SW480 (cell line): Measurements from ENCODE around the gene AHDC1.
"Not testable (repeated sequence)": the region's sequence is repeated elsewhere in the genome, so short reads cannot be mapped to it uniquely, and the experiment has no call there.

Experiments used
- DNase-seq: peaks from one replicate; pipeline ENCODE4 v3.0.0-alpha.2; 2016; ENCODE audit warnings: low spot score

AHDC1 gene

DNA sequence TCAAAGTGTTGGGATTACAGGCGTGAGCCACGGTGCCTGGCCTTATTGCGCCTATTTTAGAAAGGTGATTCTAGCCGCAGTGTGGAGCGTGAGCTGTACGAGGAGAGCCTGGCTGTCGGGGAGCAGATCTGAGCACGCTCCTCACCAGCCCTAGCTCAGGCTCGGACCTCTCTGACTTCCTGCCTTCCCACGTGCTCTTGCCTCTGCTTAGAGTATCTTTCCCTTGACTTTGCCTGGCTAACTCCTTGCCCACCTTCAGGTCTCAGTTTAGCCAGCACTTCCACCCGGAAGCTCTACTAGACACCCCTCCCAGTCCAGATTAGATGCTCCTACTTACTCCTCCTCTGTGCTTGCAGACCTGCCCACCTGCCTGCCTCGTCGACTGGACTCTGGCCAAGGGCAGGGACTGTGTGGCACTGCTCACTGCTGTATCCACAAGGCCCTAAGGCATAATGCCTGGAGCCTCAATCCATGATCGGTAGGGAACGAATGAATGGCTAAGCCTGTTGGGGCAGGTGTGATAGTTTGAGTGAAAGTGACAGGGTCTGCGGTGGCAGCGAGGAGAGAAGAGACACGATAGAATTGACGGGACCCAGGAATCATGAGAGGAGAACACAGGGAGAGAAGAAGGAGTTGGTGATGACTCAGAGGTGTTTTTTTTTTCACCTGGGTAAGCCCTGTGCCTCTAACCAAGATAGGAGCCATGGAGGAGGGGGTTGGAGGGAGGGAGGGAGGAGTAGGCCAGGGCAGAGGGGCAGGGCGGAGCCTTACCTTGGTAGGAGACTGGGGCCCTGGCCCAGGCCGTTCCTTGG is 85.8 kb downstream of the AHDC1 start:
- peak; percentile 56 for DNase-seq

- no peak for DNase-seq
Measured at GRCh38 chr1:27517301-27517700, 86.6 kb downstream of the AHDC1 start.

DNA sequence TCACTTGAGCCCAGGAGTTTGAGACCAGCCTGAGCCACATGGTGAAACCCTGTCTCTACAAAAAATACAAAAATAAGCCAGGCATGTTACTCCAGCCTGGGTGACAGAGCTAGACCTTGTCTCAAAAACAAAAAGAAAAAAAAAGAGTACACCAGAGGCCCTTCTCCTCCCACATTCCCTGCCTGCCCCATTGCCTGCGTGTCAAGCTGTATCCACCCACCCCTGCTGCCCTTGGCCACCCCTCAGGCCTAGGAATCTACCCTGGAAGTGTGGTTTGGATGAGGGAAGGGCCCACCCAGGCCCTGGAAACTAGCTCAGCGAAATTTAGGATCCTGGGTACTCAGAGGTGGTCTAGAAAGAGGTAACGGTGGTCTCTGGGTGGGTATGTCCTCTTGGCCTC is 88.3 kb downstream of the AHDC1 start:
- DNase-seq = no peak

DNA sequence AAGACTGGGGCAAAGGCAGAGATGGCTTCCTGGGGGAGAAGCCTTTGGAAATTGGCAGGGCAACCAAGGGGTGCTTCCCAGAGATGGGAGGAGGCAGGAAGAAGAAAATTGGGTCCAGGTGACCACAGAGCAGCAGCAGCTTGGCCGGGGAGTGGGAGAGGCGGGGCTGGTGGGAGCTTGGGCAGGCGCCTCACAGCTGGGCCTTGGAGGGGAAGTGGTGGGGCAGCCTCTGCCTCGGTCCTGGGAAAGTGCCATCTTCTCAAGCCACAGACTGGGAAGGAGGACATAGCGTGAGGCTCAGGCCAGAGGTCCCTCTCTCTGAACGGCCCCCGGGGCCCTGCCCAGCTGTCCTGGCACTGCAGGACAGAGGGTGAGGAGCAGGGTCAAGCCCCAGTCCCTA is 90.0 kb downstream of the AHDC1 start:
- no peak for DNase-seq

DNA sequence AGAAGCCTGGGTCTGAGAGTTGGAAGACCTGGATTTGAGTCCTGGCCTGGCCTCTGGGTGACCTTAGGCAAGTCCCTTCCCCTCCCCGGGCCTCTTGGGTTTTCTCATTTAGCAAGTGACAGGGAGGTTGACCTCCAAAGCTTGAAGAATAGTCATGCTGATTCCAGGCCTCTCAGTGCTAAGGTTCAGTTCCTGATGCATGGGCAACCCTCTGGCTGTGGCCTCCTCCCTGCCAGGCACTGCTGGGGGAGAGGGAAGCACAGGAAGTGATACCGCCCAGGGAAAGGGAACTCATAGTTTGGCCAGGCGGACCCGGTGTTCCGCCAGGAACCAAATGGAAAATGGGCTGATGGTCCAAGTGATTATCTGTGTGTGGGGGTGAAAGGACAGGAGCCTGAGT is 90.4 kb downstream of the AHDC1 start:
- no peak for DNase-seq

- no peak for DNase-seq
Measured at GRCh38 chr1:27509127-27510080, 94.5 kb downstream of the AHDC1 start.

DNA sequence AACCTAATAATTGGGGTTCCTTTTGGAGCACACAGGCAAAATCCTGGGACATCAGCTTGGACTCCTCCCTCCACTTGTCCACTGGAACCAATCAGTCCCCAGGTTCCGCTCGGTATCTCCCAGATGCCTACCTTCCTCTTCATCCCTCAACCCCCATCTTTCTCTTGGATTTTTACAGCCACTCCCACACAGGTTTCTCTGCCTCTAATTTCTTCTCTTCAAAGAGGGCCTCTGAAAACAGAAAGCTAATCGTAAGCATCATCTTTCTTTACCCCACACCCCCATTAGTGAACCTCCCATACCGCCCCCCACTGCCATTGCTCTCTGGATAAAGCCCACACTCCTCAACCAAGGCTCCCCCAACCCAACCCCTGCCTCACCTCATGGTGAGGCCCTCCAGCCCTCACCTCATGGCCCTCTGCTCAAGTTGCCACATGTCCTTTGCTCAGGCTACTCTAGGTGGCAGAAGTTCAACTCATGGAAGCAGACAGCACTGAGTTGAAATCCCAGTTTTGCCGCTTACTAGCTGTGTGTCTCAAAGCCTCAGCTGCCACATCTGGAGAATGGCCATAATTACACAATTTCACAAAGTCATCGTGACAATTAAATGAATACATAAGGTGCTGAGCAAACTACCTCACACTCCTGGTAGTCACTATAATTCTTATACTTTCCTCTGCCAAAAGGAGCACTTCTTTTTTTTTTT is 95.8 kb downstream of the AHDC1 start:
- no peak for DNase-seq

DNA sequence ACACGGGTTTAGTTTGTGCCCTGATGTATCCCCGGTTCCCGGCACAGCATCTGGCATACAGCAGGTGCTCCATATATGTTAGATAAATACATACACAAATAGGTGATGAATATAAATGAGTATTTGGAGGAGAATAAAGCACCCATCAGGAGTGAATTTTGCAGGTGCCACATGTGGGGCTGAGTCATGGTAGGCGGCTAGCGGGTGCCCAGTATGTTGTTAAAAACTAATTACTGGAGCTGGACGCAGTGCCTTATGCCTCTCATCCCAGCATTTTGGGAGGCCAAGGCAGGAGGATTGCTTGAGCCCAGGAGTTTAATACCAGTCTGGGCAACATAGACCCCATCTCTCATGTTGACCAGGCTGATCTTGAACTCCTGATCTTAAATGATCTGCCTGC is 97.2 kb downstream of the AHDC1 start:
- DNase-seq = no peak

GRCh38 chr1:27505420-27505680 is 98.6 kb downstream of the AHDC1 start:
- DNase-seq = no peak

GRCh38 chr1:27504588-27505419 is 99.1 kb downstream of the AHDC1 start:
- peak; percentile 44 for DNase-seq

GRCh38 chr1:27503844-27504587 is 99.9 kb downstream of the AHDC1 start:
- DNase-seq = no peak

DNA sequence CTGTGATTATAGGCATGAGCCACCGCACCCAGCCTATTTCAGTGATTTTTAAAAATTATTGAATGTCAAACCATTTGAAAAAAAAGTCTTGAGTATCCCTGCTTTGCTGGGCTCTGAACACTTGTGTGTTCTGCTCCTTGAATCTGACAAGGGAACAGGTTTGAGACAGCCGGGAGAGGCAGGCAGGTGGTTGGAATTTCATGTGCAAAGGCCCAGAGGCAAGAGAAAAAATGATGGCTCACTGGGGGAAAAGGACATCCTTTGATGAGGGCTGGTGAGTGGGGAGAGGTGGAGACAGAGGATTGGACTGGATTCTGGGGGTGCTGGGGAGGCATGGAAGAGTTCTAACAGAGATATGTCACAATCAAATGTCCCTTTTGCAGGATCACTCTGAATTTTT is 100.9 kb downstream of the AHDC1 start:
- DNase-seq = no peak

DNA sequence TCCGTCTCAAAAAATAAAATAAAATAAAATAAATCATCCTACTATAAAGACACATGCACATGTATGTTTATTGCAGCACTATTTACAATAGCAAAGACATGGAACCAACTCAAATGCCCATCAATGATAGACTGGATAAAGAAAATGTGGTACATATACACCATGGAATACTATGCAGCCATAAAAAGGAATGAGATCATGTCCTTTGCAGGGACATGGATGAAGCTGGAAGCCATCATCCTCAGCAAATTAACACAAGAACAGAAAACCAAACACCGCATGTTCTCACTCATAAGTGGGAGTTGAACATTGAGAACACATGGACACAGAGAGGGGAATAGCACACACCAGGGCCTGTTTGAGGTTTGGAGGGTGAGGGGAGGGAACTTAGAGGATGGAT is 102.8 kb downstream of the AHDC1 start:
- DNase-seq = not testable (repeated sequence)

DNA sequence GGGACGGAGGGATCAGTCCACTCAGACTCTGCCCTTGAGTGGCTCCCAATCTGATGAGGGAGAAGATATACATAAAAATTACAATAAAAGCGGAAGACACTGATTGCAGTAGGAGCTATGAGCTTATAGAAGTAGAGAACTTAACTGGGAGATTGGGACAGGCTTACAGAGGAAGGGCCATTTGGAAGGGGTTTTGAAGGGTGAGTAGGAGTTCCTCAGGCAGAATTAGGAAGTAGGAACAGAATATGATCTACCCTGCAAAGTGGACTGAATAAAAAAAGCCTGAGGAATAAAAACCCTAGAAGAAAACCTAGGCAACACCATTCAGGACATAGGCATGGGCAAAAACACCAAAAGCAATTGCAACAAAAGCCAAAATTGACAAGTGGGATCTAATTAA is 104.8 kb downstream of the AHDC1 start:
- DNase-seq = no peak

DNA sequence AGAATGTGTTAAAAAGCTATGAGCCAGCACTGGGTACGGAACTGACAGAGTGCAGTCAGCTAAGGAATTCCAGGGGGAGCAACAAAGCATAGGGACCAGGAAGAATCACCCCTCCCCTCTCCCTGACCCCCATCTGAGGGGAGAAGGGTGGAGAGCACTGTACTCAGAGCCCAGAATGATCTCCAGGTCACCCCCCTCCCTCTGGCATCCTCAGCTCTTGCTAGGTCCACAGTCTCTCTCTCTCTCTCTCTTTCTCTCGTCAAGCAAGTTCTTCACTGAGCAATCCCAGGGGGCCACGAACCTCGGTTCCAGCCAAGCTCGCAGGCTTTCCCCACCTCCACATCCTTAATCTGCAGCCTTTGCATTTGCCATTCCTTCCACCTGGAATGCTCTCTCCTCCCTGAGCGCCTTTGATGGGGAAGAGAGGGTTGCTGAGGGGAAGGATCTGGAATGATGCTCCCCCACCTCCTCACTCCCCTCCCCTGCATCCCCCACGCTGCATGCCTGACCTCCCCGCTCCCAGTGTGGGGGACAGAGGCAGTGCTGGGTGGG is 107.3 kb downstream of the AHDC1 start:
- no peak for DNase-seq

DNA sequence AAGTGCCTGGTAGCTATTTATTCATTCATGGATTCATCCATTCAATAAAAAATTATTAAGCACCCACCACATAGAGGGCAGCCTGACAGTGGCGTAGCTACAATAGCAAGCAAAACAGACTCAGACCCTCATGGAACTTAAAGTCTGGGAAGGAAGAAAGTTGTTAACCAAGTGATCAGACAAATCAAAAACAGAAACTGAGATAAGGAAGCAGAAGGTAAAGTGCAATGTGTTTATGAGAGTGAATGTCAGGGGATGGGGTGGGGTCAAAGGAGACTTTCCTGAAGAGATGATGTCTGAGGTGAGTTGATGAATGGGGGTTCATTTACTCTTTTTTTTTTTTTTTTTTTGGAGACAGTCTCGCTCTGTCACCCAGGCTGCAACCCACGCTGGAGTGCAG is 111.1 kb downstream of the AHDC1 start:
- no peak for DNase-seq

DNA sequence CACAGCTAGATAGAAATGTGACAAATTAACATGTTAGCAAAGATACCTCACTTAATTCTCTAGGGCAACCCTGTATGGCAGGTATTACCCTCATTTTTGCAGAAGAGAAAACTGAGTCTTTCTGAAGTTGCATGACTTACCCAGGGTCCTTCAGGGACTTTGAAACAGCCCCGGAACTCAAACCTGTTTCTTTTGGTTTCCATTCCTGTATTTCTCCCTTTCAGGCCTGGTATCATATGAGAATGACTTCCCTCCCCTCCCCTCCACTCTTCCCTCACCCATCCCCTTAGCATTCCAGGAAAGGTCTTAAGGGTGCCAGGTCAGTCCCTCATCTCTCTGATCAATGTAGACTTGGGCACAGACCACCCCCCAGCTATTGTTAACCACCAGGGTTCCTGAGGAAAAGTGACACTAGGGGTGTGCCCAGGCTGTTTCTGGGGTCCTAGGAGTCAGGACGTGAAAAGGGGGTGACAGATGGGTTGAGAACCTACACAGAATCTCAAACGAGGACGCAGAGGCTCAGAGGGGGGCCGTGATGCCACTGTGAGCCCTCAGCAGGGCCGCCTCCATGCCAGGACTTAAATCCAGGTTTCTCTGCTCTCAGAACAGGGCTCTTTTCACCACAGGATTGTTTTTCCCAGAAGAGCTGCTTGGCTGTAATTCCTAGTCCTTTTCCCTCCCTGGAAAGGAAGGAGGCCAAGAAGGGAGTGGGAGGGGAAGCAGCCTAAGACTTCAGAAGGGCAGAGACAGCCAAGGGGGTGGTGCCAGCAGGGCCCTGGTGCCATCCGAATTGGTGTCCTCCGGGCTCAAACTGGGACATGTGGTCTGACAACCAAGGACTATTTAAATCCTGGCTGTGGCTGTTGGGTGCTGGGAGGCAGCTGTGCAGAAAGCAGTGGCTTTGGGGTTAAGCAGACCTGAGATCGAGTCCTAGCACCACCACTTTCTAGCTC is 111.9 kb downstream of the AHDC1 start:
- no peak for DNase-seq

DNA sequence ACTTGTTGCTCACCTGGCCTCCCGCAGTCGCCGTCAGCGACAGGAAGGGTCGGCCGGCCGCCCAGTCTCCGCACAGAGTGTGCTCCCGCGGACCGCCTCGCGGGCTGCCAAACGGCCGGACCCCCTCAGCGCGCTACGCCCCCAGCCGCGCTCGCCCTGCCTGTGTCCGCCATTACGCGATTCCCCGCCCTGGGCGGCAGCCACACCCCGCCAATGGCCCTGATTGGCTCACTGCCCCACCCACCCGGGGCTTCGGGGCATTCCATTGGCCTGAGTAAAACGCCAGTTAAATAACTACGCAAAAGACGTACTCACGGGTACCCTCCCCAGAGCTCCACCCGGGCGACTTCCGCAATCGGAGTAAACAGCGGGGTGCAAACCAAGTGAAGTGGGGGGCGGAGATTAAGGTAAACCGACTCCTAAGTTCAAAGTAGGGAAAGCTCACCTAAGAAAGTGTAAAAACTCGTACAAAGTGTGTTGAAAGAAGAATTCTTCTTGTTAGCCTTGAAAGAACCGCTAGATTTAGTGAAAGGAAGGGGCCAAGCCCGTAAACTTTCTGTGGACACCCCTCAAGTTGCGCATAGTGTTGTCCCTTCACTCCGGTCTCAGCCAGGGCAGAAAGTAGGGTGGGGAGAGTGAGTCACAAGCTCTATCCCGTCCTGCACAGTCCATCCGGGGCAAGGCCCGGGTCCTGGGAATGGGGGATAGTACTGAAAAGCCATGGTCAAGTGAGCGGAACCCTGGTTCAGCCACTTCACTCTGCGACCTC is 113.8 kb downstream of the AHDC1 start, which contains the start of gene WASF2:
Gene WASF2, minus strand, starts transcription at position 195 of the 769 bp plus-strand sequence. CDS start 61,277 bp downstream, outside the sequence.
- peak; percentile 94 for DNase-seq

GRCh38 chr1:27489501-27489972 is 114.4 kb downstream of the AHDC1 start:
- DNase-seq = peak; percentile 35
